ENCODE results near the gene SAP30L.

DNA sequence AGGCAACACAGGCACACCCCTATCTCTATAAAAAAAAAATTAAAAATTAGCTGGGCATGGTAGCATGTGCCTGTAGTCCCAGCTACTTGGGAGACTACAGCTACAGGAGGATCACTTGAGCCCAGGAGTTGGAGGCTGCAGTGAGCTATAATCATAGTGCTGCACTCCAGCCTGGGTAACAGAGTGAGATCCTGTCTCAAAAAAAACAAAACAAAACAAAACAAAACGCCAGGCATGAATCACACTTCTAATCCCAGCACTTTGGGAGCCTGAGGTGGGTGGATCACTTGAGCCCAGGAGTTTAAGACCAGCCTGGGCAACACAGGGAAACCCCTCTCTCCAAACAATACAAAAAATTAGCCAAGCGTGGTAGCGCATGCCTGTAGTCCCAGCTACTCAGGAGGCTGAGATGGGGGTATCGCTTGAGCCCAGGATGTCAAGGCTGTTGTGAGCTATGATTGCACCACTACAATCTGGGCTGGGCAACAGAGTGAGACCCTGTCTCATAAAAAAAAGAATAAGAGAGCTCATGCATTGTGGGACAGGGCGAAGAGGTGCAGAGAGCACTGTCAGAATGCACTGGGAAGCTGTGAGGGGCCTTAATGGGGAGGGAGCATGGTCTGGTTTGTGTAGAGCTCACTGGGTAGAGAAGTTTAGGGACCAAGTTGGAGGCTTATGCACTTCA lies 8.4 kb upstream of the SAP30L start:
- TF ChIP-seq POLR2A (IDR thresholded peaks at IDR 0.05; ENCODE audit: low read length), result no peak
- TF ChIP-seq GATA1 (IDR thresholded peaks at IDR 0.05; ENCODE audit: low read depth, low read length), result no peak

Measured in erythroblast (primary cell).